ENCODE data around the gene COL6A1.

DNA sequence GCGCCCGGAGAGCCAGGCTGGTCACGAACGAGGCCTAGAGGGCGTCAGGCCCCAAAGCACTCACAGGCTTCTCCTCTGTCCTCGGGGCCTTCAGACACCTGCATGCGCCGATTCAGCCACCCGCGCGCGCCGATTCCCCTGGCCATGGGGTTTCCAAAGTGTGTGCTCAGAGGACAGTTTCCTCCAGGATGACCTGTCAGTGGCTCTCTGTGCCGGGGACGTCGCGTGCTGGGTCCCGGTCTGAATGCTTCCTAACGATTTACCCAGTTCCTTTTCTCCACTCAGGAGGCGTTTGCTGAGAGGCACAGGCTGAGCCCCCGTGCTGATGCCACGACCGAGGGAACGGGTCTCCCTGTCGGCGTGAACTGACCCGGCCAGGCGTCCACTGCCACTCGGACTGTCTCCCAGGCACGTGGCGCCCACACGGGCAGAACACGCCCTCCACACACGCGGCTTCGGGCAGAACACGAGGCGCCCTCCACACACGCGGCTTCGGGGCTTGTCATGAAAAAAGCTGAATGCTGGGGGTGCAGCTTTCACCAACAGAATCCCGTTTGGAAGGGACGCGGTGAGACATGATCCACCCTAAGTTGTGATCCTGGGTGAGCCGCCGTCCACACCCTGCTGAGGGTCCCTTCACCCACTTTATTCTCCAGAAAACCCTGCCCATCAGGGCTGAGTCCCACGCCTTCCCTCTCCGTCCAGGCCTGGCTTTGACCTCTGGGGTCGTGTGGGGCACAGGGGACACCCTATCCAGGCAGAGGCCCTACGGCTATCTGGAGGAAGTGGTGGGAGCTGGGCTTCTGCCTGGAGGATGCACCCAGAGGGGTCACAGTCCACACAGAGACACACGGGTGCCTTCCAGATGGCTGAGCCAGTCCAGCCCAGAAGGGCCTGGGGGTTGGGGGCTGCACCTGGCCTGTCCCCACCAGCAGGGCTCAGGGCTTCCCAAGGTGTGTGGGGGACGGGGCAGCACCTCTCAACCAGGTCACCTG lies 56.1 kb downstream of the COL6A1 start:
- TF ChIP-seq, protein P1, sequence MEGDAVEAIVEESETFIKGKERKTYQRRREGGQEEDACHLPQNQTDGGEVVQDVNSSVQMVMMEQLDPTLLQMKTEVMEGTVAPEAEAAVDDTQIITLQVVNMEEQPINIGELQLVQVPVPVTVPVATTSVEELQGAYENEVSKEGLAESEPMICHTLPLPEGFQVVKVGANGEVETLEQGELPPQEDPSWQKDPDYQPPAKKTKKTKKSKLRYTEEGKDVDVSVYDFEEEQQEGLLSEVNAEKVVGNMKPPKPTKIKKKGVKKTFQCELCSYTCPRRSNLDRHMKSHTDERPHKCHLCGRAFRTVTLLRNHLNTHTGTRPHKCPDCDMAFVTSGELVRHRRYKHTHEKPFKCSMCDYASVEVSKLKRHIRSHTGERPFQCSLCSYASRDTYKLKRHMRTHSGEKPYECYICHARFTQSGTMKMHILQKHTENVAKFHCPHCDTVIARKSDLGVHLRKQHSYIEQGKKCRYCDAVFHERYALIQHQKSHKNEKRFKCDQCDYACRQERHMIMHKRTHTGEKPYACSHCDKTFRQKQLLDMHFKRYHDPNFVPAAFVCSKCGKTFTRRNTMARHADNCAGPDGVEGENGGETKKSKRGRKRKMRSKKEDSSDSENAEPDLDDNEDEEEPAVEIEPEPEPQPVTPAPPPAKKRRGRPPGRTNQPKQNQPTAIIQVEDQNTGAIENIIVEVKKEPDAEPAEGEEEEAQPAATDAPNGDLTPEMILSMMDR (IDR thresholded peaks at IDR 0.05; ENCODE audit: poor library complexity) = no peak
- TF ChIP-seq EZH2 (IDR thresholded peaks at IDR 0.05; ENCODE audit: borderline replicate concordance) (no peak), EZH2phosphoT487 (IDR thresholded peaks at IDR 0.05; ENCODE audit: low read depth, severe bottlenecking, unreplicated experiment) (no peak)

Measured in hepatocyte (in vitro differentiated cells).